ENCODE results near the gene CCDC40.

DNA sequence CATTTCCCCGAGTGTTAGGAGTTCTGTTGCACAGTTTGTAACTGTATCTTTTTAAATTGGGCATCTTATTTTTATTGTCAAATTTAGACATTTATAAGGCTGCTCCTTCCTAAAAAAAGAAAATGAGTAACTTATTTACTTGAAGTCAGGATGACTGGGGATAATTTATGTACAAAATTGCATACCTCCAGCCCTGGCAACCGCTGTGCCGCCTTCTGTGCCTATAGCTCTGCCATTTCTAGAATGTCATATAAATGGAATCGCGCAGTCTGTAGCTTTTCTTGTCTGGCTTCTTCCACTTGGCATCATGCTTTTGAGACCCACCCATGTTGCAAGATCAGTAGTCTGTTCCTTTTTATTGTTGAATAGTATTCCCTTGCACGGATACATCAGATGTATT is 36.0 kb downstream of the CCDC40 start:
- TF ChIP-seq POLR2AphosphoS5 (IDR thresholded peaks at IDR 0.05; ENCODE audit: low read depth, low read length) (no peak), TAF1 (IDR thresholded peaks at IDR 0.05; ENCODE audit: borderline replicate concordance, insufficient read depth, low read length) (no peak), SIN3A (IDR thresholded peaks at IDR 0.05; ENCODE audit: borderline replicate concordance, insufficient read depth, low read length) (no peak), FOXP2 (optimal IDR thresholded peaks at IDR 0.05; ENCODE audit: borderline replicate concordance, extremely low read depth, extremely low read length, insufficient read depth) (no peak)
- TF ChIP-seq, protein P1, sequence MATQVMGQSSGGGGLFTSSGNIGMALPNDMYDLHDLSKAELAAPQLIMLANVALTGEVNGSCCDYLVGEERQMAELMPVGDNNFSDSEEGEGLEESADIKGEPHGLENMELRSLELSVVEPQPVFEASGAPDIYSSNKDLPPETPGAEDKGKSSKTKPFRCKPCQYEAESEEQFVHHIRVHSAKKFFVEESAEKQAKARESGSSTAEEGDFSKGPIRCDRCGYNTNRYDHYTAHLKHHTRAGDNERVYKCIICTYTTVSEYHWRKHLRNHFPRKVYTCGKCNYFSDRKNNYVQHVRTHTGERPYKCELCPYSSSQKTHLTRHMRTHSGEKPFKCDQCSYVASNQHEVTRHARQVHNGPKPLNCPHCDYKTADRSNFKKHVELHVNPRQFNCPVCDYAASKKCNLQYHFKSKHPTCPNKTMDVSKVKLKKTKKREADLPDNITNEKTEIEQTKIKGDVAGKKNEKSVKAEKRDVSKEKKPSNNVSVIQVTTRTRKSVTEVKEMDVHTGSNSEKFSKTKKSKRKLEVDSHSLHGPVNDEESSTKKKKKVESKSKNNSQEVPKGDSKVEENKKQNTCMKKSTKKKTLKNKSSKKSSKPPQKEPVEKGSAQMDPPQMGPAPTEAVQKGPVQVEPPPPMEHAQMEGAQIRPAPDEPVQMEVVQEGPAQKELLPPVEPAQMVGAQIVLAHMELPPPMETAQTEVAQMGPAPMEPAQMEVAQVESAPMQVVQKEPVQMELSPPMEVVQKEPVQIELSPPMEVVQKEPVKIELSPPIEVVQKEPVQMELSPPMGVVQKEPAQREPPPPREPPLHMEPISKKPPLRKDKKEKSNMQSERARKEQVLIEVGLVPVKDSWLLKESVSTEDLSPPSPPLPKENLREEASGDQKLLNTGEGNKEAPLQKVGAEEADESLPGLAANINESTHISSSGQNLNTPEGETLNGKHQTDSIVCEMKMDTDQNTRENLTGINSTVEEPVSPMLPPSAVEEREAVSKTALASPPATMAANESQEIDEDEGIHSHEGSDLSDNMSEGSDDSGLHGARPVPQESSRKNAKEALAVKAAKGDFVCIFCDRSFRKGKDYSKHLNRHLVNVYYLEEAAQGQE (IDR thresholded peaks at IDR 0.05; ENCODE audit: insufficient read depth in 1 of 2, low read depth in 2 of 2, low read length in 2 of 2), result no peak

All from PFSK-1 (cell line).